K562 treated with DMSO at 1 percent for 12 hours (cell line): ENCODE measurements around the gene PABPN1L. TPM values are rescaled to one million over a fixed set of nuclear protein-coding genes. Genes with fewer than 3 reads are reported as not detected.

Experiments
- total RNA-seq: library from RNA; unstranded; fragments of 300-600 nt; gene quantifications from 2 replicates; pipeline ENCODE4 v1.2.3, GENCODE V29; 2022; ENCODE audit not compliant: insufficient read depth

PABPN1L gene, protein sequence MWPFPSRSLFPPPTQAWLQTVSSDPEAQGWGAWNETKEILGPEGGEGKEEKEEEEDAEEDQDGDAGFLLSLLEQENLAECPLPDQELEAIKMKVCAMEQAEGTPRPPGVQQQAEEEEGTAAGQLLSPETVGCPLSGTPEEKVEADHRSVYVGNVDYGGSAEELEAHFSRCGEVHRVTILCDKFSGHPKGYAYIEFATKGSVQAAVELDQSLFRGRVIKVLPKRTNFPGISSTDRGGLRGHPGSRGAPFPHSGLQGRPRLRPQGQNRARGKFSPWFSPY
- not detected in 2 replicates for total RNA-seq

DNA sequence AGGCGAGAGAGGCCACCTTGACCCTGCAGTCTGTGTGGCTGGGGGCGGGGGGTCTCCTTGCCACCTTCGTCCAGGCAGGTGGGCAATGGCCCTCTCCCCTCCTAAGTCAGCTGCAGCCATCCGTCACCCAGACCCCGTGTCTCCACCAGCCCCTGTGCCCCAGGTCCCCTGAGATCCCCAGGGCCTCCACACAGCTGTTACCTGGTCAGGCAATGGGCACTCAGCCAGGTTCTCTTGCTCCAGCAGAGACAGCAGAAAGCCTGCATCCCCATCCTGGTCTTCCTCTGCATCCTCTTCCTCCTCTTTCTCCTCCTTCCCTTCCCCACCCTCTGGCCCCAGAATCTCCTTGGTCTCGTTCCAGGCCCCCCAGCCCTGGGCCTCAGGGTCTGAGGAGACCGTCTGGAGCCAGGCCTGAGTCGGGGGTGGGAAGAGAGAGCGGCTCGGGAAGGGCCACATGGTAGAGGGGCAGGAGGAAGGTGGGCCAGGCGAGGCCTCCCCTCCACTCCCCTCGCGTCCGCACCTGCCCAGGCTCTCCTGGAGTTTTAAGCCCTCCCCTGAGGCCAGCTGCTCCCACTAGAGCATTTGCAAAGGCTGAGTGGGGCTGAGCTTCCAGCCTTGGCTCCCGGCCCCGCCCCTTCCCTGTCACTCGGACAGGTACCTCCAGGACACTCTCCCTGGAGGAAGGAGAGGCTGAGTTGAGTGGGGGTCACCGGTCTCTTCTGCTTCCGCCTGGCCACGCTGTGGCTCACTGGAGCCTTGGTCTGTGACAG lies at the start of gene PABPN1L:
Gene PABPN1L, minus strand, starts transcription at position 510 of the 770 bp plus-strand sequence. Its CDS starts 54 bp downstream, at position 456.

GRCh38 chr16:88856828-88857727 lies 9.4 kb downstream of the PABPN1L start, which contains the start of the genes GALNS and TRAPPC2L:
TSS of gene GALNS (minus strand) at chr16:88856947. CDS start at chr16:88856877, 70 bp downstream.
TSS of gene TRAPPC2L (plus strand) at chr16:88857127. CDS start at chr16:88857151, 24 bp downstream.

Other genes with a start within 250 kb of the PABPN1L start
- gene IL17C, start 228.1 kb downstream of the PABPN1L start, total RNA-seq = not detected in 2 replicates
- gene CYBA, start 215.6 kb downstream of the PABPN1L start, total RNA-seq = 459 and 717 TPM in 2 replicates
- gene MVD, start 203.6 kb downstream of the PABPN1L start, total RNA-seq = 89.7 and 113 TPM in 2 replicates
- 1.8 and 2.2 TPM in 2 replicates for gene SNAI3, start 180.2 kb downstream of the PABPN1L start, total RNA-seq
- gene RNF166, start 160.3 kb downstream of the PABPN1L start, total RNA-seq = 58.0 and 63.2 TPM in 2 replicates
- gene CTU2, start 160.2 kb downstream of the PABPN1L start, total RNA-seq = 25.5 and 32.8 TPM in 2 replicates
- 196 and 242 TPM in 2 replicates for gene PIEZO1, start 81.4 kb downstream of the PABPN1L start, total RNA-seq
- gene CDT1, start 62.9 kb downstream of the PABPN1L start, total RNA-seq = 218 and 221 TPM in 2 replicates
- gene APRT, start 54.7 kb downstream of the PABPN1L start, total RNA-seq = 182 and 235 TPM in 2 replicates
- 6.3 and 12.1 TPM in 2 replicates for gene GALNS, start 9.7 kb downstream of the PABPN1L start, total RNA-seq
- 52.8 and 54.1 TPM in 2 replicates for gene TRAPPC2L, start 9.5 kb downstream of the PABPN1L start, total RNA-seq
- 15.9 and 34.0 TPM in 2 replicates for gene CBFA2T3, start 110.5 kb upstream of the PABPN1L start, total RNA-seq
- 24.8 and 32.4 TPM in 2 replicates for gene ACSF3, start 227.2 kb upstream of the PABPN1L start, total RNA-seq